Activated CD8-positive, alpha-beta memory T cell treated with anti-CD3 and anti-CD28 coated beads, Interleukin-2, amount 10 ng/mL, durations not matched to agents 7 days and 5 days (primary cell): ENCODE measurements around the gene PTGER2. TPM values are rescaled to one million over a fixed set of nuclear protein-coding genes. Genes with fewer than 3 reads are reported as not detected.

ENCODE experiments used
- ATAC-seq: fragments of 150-1000 bp; cut with Tn5 transposase; one replicate; pipeline ENCODE4 v1.10.0; 2021; ENCODE audit warnings: moderate library complexity
- CTCF ChIA-PET: fragments of 350-600 bp; sonication (Branson Sonifier 250); formaldehyde crosslinking; loops from one replicate; lab custom pipeline; 2021; ENCODE audit warnings: antibody characterized with exemption; lab: Charles Lee
- DNase-seq: peaks from one replicate; pipeline ENCODE4 v3.0.0-alpha.2; 2020
- H3K27ac Mint-ChIP-seq: one replicate; pipeline ENCODE4 v1.8.0; 2021; ENCODE audit warnings: mild to moderate bottlenecking, mixed read lengths
- H3K27me3 Mint-ChIP-seq: one replicate; pipeline ENCODE4 v1.8.0; 2021; ENCODE audit warnings: mixed read lengths
- H3K36me3 Mint-ChIP-seq: one replicate; pipeline ENCODE4 v1.8.0; 2021; ENCODE audit warnings: mild to moderate bottlenecking, mixed read lengths
- H3K4me1 Mint-ChIP-seq: one replicate; pipeline ENCODE4 v1.8.0; 2021; ENCODE audit warnings: mixed read lengths
- H3K4me3 Mint-ChIP-seq: one replicate; pipeline ENCODE4 v1.8.0; 2021; ENCODE audit warnings: mild to moderate bottlenecking, moderate library complexity, mixed read lengths
- H3K9me3 Mint-ChIP-seq: one replicate; pipeline ENCODE4 v1.8.0; 2022; ENCODE audit warnings: low read depth, mixed read lengths
- total RNA-seq, 2 experiments: library from RNA; stranded (reverse); gene quantifications; one replicate each; pipeline ENCODE4 v1.2.3, GENCODE V29; 2021

PTGER2 gene
- total RNA-seq, 2 experiments from 2014 or later: 97.6 to 117 TPM

GRCh38 chr14:52366796-52367315 is 52.7 kb downstream of the PTGER2 start:
- peaks cover 3% of the 10 kb centered on the region for H3K36me3 Mint-ChIP-seq
- no peak overlapping the region for H3K4me3 Mint-ChIP-seq
- DNase-seq (no peak), ATAC-seq (no peak)
- CTCF ChIA-PET: interaction anchor here (0.9 to 1.7 kb wide), 3 partner anchors 8 to 14 kb away, joined by 3 to 5 read pairs (median 5); no protein-coding TSS in a partner anchor
- H3K9me3 Mint-ChIP-seq: peaks cover 5% of the 10 kb centered on the region
- no peaks in the 10 kb centered on the region for H3K27me3 Mint-ChIP-seq
- H3K27ac Mint-ChIP-seq: no peak overlapping the region
- H3K4me1 Mint-ChIP-seq: no peaks in the 10 kb centered on the region

GRCh38 chr14:52369305-52369801 is 55.2 kb downstream of the PTGER2 start:
- Mint-ChIP-seq H3K36me3 (peaks cover 13% of the 10 kb centered on the region), H3K27me3 (no peaks in the 10 kb centered on the region), H3K9me3 (no peaks in the 10 kb centered on the region), H3K27ac (no peak overlapping the region), H3K4me3 (no peak overlapping the region), H3K4me1 (no peaks in the 10 kb centered on the region)
- DNase-seq: no peak
- CTCF ChIA-PET: no interaction called here
- no peak for ATAC-seq

- ATAC-seq: no peak
- CTCF ChIA-PET: no interaction called here
Observed at GRCh38 chr14:52370406-52370935, 56.4 kb downstream of the PTGER2 start.

GRCh38 chr14:52377940-52378339 is 63.8 kb downstream of the PTGER2 start:
- CTCF ChIA-PET: interaction anchor here (0.6 to 1.4 kb wide), 2 partner anchors 28 to 87 kb away, joined by 3 to 5 read pairs; no protein-coding TSS in a partner anchor
- H3K36me3 Mint-ChIP-seq: peaks cover 38% of the 10 kb centered on the region
- no peak for ATAC-seq
- peaks cover 5% of the 10 kb centered on the region for H3K9me3 Mint-ChIP-seq
- no peak overlapping the region for H3K27ac Mint-ChIP-seq
- H3K4me3 Mint-ChIP-seq: no peak overlapping the region
- no peaks in the 10 kb centered on the region for H3K27me3 Mint-ChIP-seq
- no peak for DNase-seq
- peaks cover 20% of the 10 kb centered on the region for H3K4me1 Mint-ChIP-seq

More at GRCh38 chr14:52370406-52370935, 56.4 kb downstream of the PTGER2 start:
- Mint-ChIP-seq H3K4me1 (peaks cover 7% of the 10 kb centered on the region), H3K9me3 (no peaks in the 10 kb centered on the region), H3K27me3 (no peaks in the 10 kb centered on the region), H3K27ac (no peak overlapping the region), H3K36me3 (peaks cover 20% of the 10 kb centered on the region), H3K4me3 (no peak overlapping the region)
- no peak for DNase-seq

Other genes with a start within 250 kb of the PTGER2 start
- under 1 TPM; 0.18 to 0.21 TPM for gene NID2, start 245.3 kb upstream of the PTGER2 start, total RNA-seq
- gene PTGDR, start 46.6 kb upstream of the PTGER2 start, total RNA-seq: 1 to 10 TPM in 1 of 2 experiments, under 1 TPM in 1; 0.07 to 1.7 TPM
- gene TXNDC16, start 238.2 kb downstream of the PTGER2 start, total RNA-seq: 10 to 100 TPM in 1 of 2 experiments, 1 to 10 TPM in 1; 9.1 to 11.5 TPM
- gene GPR137C, start 238.5 kb downstream of the PTGER2 start, total RNA-seq: under 1 TPM; 0.73 to 0.85 TPM